Naive thymus-derived CD4-positive, alpha-beta T cell (primary cell): ENCODE data around the gene AUH. TPM values are rescaled to one million over a fixed set of nuclear protein-coding genes. Genes with fewer than 3 reads are reported as not detected.
A peak's percentile ranks its signal among the peaks of the same experiment; 100 is the strongest.

ENCODE experiments used
- ATAC-seq: fragments of 150-1000 bp; cut with Tn5 transposase; 2 replicates; pipeline ENCODE4 v1.10.0; 2021; ENCODE audit warnings: mild to moderate bottlenecking, moderate library complexity
- CTCF ChIA-PET: fragments of 350-600 bp; sonication (Branson Sonifier 250); formaldehyde crosslinking; loops from one replicate; lab custom pipeline; 2021; ENCODE audit warnings: antibody characterized with exemption; lab: Charles Lee
- POLR2A ChIA-PET: fragments of 350-600 bp; sonication (Branson Sonifier 250); formaldehyde crosslinking; loops from one replicate; lab custom pipeline; 2021; ENCODE audit warnings: antibody characterized with exemption, inconsistent platforms; lab: Charles Lee
- DNase-seq, 9 donors: peaks; one replicate each; pipeline versions ENCODE4 v3.0.0 to v3.0.0-alpha.2; 2020 to 2022; ENCODE audit warnings: mixed read lengths in 1 of 9
- H3K27ac ChIP-seq: one replicate; pipeline ENCODE4 v1.7.0; 2013; ENCODE audit warnings: mild to moderate bottlenecking, low read depth, low read length, moderate library complexity
- H3K27me3 ChIP-seq, 2 donors: one replicate each; pipeline ENCODE4 v1.7.0; 2013; ENCODE audit warnings: low read length in 2 of 2, mild to moderate bottlenecking in 2 of 2, moderate library complexity in 2 of 2; ENCODE audit not compliant: control insufficient read depth in 2 of 2, insufficient read depth in 2 of 2
- H3K36me3 ChIP-seq, 3 experiments: 1 replicate in 2 of 3; 2 replicates in 1 of 3; pipeline ENCODE4 v1.7.0; 2013; ENCODE audit warnings: low read length in 3 of 3, mild to moderate bottlenecking in 3 of 3, moderate library complexity in 1 of 3; ENCODE audit not compliant: insufficient read depth in 3 of 3, control insufficient read depth in 2 of 3
- H3K4me1 ChIP-seq, 2 donors: one replicate each; pipeline ENCODE4 v1.7.0; 2013; ENCODE audit warnings: low read length in 2 of 2, mild to moderate bottlenecking in 2 of 2, moderate library complexity in 1 of 2; ENCODE audit not compliant: control insufficient read depth in 2 of 2, insufficient read depth in 2 of 2
- H3K4me3 ChIP-seq: 2 replicates; pipeline ENCODE4 v1.7.0; 2013; ENCODE audit warnings: mild to moderate bottlenecking, low read length
- H3K9me3 ChIP-seq, 3 experiments: 1 replicate in 2 of 3; 2 replicates in 1 of 3; pipeline ENCODE4 v1.7.0; 2013; ENCODE audit warnings: low read length in 3 of 3; ENCODE audit not compliant: control insufficient read depth in 2 of 3
- H3K27ac Mint-ChIP-seq, 9 donors: one replicate each; pipeline ENCODE4 v1.8.0; 2020 to 2022; ENCODE audit warnings: mixed read lengths in 9 of 9, mild to moderate bottlenecking in 8 of 9, moderate library complexity in 5 of 9, inconsistent platforms in 2 of 9
- H3K27me3 Mint-ChIP-seq, 5 donors: one replicate each; pipeline ENCODE4 v1.8.0; 2021 to 2022; ENCODE audit warnings: mixed read lengths in 5 of 5, mild to moderate bottlenecking in 1 of 5
- H3K36me3 Mint-ChIP-seq, 5 donors: one replicate each; pipeline ENCODE4 v1.8.0; 2020 to 2022; ENCODE audit warnings: mixed read lengths in 5 of 5, mild to moderate bottlenecking in 3 of 5, inconsistent platforms in 1 of 5
- H3K4me1 Mint-ChIP-seq, 7 donors: one replicate each; pipeline ENCODE4 v1.8.0; 2020 to 2022; ENCODE audit warnings: mixed read lengths in 7 of 7, mild to moderate bottlenecking in 3 of 7, inconsistent platforms in 1 of 7
- H3K4me3 Mint-ChIP-seq, 10 donors: one replicate each; pipeline ENCODE4 v1.8.0; 2020 to 2022; ENCODE audit warnings: mild to moderate bottlenecking in 10 of 10, mixed read lengths in 10 of 10, moderate library complexity in 6 of 10, inconsistent platforms in 2 of 10
- H3K9me3 Mint-ChIP-seq, 11 donors: one replicate each; pipeline ENCODE4 v1.8.0; 2020 to 2022; ENCODE audit warnings: mixed read lengths in 11 of 11, mild to moderate bottlenecking in 4 of 11, inconsistent platforms in 1 of 11, moderate library complexity in 1 of 11
- intact Hi-C, 2 donors: fragments of 100-400 bp; cut with micrococcal nuclease; formaldehyde crosslinking; loops; one replicate each; pipeline ENCODE4 v1.15.1; 2023
- polyA plus RNA-seq, 2 donors: library from polyadenylated mRNA; unstranded; fragments of 300-500 nt; fragmentation: Illumina TruSeq; gene quantifications; one replicate each; pipeline ENCODE4 v1.2.3, GENCODE V29; 2021
- total RNA-seq, 6 experiments: library from RNA in 5 of 6; stranded (reverse) in 5 of 6; gene quantifications; 1 replicate in 5 of 6; 2 replicates in 1 of 6; pipeline ENCODE4 v1.2.3 and lab custom pipeline; 2021 to 2026

Gene AUH
- total and polyA plus RNA-seq, 7 experiments from 2014 or later, result 11.6 to 30.1 (median 17.8) TPM

DNA sequence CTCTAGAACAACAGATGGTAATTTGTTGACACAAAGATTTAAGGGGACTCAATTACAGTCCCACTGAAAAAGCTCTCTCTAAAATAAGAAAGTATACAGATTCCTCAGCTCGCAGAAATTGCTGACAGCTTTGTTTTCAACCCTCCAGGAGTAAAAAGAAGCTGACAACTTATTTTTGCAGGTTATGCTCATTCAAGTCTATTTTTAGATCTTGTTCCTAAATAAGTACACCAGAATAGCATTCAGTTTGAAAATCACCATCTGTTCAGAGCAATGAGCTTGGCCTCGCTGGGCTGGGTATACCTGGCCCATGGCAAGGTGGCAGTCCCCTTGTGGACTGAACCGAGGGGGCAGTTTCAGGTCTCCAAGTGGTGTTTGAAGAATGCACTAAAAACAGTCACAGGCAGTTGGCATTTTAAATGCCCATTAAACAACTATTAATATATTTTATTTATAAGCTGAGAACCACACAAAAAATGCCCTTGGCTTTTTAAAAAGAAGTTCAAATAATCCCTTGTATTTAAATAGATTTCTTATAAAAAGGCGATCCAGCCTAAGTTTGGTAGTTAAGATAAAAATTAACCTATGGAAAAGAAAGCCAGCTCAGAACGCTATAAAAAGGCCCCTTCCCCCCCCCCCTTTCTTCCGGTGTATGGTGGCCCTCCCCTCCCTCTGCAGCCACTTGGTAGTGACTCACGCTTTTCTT is 169.2 kb downstream of the AUH start:
- ChIA-PET CTCF (interaction anchor here (0.7 to 1.1 kb wide), 2 partner anchors 11 to 58 kb away, joined by 4 to 6 read pairs; no protein-coding TSS in a partner anchor), POLR2A (no interaction called here)
- Histone ChIP-seq H3K27ac (no peak overlapping the region), H3K36me3 (no peaks in the 10 kb centered on the region), H3K4me1 (peaks cover 20% of the 10 kb centered on the region in 2 donors), H3K9me3 (peaks cover 0 to 3% (median 0%) of the 10 kb centered on the region in 3 experiments), H3K4me3 (peak overlapping the region; percentile 75), H3K27me3 (no peaks in the 10 kb centered on the region)
- H3K4me3 Mint-ChIP-seq, result peak overlapping the region; percentile 77 to 94 (median 90)
- no peaks in the 10 kb centered on the region for H3K27me3 Mint-ChIP-seq
- H3K9me3 Mint-ChIP-seq, result peaks cover 0 to 14% (median 0%) of the 10 kb centered on the region in 11 donors
- peak overlapping the region in 7 of 9 donors; percentile 30 to 99 (median 81) for H3K27ac Mint-ChIP-seq
- H3K4me1 Mint-ChIP-seq, result peaks cover 6 to 69% (median 34%) of the 10 kb centered on the region in 7 donors
- DNase-seq (no peak), ATAC-seq (no peak)
- intact Hi-C loops, result loop anchor here (1.0 to 10.0 kb wide), 11 partner anchors 16 to 278 kb away; partner anchors contain the start of genes AUH (in 1 of the 2) and NFIL3 (in 1 of the 2)
- peaks cover 0 to 24% (median 0%) of the 10 kb centered on the region in 5 donors for H3K36me3 Mint-ChIP-seq

DNA sequence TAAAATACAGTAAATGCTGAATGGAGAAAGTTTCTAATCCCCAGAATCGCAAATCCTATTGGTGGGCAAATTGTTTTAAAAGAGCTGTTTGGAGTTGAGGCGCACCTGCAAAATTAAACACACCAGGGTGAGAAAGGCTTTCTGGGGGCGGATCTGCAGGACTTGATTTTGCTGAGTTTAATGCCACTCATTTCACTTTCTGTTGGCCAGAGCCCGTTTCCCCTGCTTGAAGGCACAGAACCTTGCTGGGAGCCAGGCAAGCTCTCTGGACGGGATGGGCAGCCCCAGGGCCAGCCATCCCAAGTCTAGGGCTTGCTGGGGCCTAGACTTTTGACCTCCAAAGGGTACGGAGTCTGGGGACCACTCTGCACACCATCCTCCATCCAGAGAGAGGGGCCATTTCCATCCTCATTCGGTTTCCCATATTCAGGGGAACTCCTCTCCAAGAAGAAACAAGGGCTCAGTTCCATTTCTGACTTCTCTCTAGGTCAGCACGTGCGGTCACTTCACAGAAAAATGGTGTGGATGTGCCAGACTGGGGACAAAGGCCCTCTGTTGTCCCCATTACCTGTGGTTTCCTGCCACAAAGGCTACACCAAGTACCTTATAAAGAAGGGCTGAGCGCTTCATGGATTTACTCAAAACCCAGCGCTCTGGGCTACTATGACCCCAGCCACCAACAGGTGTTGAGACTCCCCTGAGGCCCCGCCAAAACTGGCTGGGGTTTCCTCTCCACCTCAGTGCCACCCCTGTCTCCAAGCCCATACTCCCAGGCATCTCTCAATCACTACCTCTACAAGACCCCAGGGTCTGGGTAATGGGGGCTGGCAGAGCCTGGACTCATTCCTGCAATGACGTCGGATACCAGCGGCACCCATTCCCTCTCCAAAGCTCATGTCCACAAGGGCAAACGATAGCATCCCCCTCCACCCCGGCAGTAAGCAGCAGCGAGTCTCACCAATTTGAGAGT is 170.0 kb downstream of the AUH start:
- H3K4me1 Mint-ChIP-seq, result peaks cover 6 to 73% (median 35%) of the 10 kb centered on the region in 7 donors
- POLR2A ChIA-PET, result interaction anchor here (0.9 kb wide), 1 partner anchor 13 kb away, joined by 3 read pairs; no protein-coding TSS in a partner anchor

DNA sequence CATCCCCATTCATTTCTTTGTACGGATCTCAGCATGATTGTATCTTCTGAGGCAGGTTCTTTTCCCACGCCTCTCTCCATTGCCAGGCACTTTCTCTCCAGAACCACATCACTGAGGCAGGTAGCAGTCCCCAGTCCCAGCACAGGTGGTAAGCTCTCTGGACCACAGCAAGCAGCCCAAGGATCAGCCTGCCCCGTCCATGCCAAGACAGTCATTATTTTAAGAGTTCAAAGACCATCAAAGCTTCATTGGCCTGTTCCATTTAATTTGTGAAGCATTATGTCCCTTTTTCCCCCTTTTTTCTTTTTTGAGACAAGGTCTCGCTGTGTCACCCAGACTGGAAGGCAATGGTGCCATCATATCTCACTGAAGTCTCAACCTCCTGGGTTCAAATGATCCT is 171.7 kb downstream of the AUH start:
- ATAC-seq (no peak), DNase-seq (no peak)
- intact Hi-C loops, result loop anchor here (10.0 kb wide), 2 partner anchors 45 to 275 kb away; no protein-coding TSS in a partner anchor
- POLR2A ChIA-PET, result no interaction called here
- Histone ChIP-seq H3K9me3 (peaks cover 0 to 3% (median 0%) of the 10 kb centered on the region in 3 experiments), H3K27ac (no peak overlapping the region), H3K4me1 (peaks cover 18 to 22% of the 10 kb centered on the region in 2 donors), H3K36me3 (no peaks in the 10 kb centered on the region), H3K4me3 (no peak overlapping the region), H3K27me3 (no peaks in the 10 kb centered on the region)
- H3K4me3 Mint-ChIP-seq, result no peak overlapping the region
- CTCF ChIA-PET, result interaction anchor here (0.5 kb wide), 1 partner anchor 14 kb away, joined by 3 read pairs; no protein-coding TSS in a partner anchor
- H3K4me1 Mint-ChIP-seq, result peaks cover 6 to 71% (median 31%) of the 10 kb centered on the region in 7 donors
- no peaks in the 10 kb centered on the region for H3K27me3 Mint-ChIP-seq
- H3K27ac Mint-ChIP-seq, result peak overlapping the region in 1 of 9 donors; percentile 30
- peaks cover 0 to 20% (median 0%) of the 10 kb centered on the region in 5 donors for H3K36me3 Mint-ChIP-seq
- H3K9me3 Mint-ChIP-seq, result peaks cover 0 to 14% (median 0%) of the 10 kb centered on the region in 11 donors

More for the DNA sequence above, 170.0 kb downstream of the AUH start:
- Histone ChIP-seq H3K36me3 (no peaks in the 10 kb centered on the region), H3K4me3 (no peak overlapping the region), H3K9me3 (peaks cover 0 to 3% (median 0%) of the 10 kb centered on the region in 3 experiments), H3K27me3 (no peaks in the 10 kb centered on the region), H3K27ac (no peak overlapping the region), H3K4me1 (peaks cover 20 to 24% of the 10 kb centered on the region in 2 donors)
- DNase-seq (no peak), ATAC-seq (no peak)
- Mint-ChIP-seq H3K4me3 (peak overlapping the region in 7 of 10 donors; percentile 3 to 94 (median 45)), H3K36me3 (peaks cover 0 to 23% (median 0%) of the 10 kb centered on the region in 5 donors), H3K27me3 (no peaks in the 10 kb centered on the region), H3K9me3 (peaks cover 0 to 14% (median 0%) of the 10 kb centered on the region in 11 donors), H3K27ac (peak overlapping the region in 3 of 9 donors; percentile 38 to 90 (median 38))
- intact Hi-C loops, result loop anchor here (2.0 to 10.0 kb wide), 3 partner anchors 17 to 277 kb away; no protein-coding TSS in a partner anchor
- CTCF ChIA-PET, result interaction anchor here (0.7 to 1.1 kb wide), 3 partner anchors 10 to 256 kb away, joined by 4 to 6 read pairs (median 4); no protein-coding TSS in a partner anchor

DNA sequence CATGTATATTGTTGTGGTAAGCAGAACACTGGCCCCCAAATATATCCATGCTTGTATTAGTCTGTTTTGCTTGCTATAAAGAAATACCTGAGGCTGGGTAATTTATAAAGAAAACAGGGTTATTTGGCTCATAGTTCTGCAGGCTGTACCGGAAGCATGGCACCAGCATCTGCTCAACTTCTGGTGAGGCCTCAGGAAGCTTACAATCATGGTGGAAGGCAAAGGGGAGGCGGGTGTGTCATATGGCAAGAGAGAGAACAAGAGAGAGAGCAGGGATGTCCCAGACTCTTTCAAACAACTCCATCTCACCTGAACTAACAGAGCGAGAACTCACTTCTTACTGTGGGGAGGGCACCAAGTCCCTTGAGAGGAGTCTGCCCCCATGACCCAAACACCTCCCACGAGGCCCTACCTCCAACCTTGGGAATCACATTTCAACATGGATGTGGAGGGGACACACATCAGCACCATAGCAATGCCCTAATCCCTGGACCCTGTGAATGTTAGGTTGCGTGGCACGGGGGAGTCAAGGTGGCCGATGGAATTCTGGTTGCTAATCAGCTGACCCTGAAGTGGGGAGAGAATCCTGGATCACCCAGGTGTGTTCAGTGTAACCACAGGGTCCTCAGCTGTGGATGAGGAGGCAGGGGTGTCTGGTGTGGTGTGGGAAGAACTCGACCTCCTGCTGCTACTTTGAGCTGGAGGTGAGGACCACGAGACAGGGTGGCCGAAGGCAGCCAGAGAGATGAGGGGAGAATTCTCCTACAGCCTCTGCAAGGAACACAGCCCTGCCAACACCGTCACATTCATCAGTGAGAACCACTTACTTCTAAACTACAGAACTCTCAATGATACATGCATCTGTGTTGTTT is 172.8 kb downstream of the AUH start:
- CTCF ChIA-PET, result interaction anchor here (0.9 kb wide), 1 partner anchor 16 kb away, joined by 6 read pairs; no protein-coding TSS in a partner anchor
- Mint-ChIP-seq H3K27me3 (no peaks in the 10 kb centered on the region), H3K36me3 (peaks cover 0 to 20% (median 0%) of the 10 kb centered on the region in 5 donors), H3K4me1 (peaks cover 0 to 60% (median 20%) of the 10 kb centered on the region in 7 donors), H3K27ac (peak overlapping the region in 2 of 9 donors; percentile 7 to 62), H3K4me3 (peak overlapping the region in 1 of 10 donors; percentile 48), H3K9me3 (peaks cover 0 to 14% (median 0%) of the 10 kb centered on the region in 11 donors)
- no peak for ATAC-seq
- Histone ChIP-seq H3K4me1 (peaks cover 7 to 11% of the 10 kb centered on the region in 2 donors), H3K27ac (no peak overlapping the region), H3K36me3 (no peaks in the 10 kb centered on the region), H3K27me3 (no peaks in the 10 kb centered on the region), H3K9me3 (peaks cover 0 to 3% (median 0%) of the 10 kb centered on the region in 3 experiments), H3K4me3 (no peak overlapping the region)
- intact Hi-C loops, result no loop called here
- DNase-seq, result no peak
- POLR2A ChIA-PET, result interaction anchor here (0.7 kb wide), 1 partner anchor 288 kb away, joined by 3 read pairs; no protein-coding TSS in a partner anchor

DNA sequence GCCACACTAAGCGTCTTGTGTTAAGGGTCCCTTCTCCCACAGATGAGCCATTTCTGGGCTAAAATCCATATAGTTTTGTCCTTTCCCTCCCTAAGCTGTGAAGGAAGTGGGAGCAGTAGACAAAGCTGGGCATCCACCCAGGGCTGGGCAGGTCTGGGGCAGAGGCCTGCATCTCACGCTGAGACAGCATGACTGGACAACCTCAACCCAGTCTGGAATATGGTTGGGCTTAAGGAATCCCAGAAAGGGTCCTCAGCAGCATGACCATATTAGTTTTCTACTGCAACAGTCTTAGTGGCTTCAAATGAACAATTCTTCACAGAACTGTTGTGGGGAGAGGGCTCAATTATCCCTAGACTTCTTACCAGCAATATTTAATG is 173.8 kb downstream of the AUH start:
- H3K4me3 Mint-ChIP-seq, result no peak overlapping the region
- Histone ChIP-seq H3K36me3 (no peaks in the 10 kb centered on the region), H3K9me3 (peaks cover 0 to 3% (median 0%) of the 10 kb centered on the region in 3 experiments), H3K4me3 (no peak overlapping the region), H3K4me1 (peaks cover 4 to 11% of the 10 kb centered on the region in 2 donors), H3K27ac (no peak overlapping the region), H3K27me3 (no peaks in the 10 kb centered on the region)
- POLR2A ChIA-PET, result interaction anchor here (0.7 to 1.0 kb wide), 2 partner anchors 11 to 289 kb away, joined by 3 read pairs; no protein-coding TSS in a partner anchor
- H3K9me3 Mint-ChIP-seq, result peaks cover 0 to 14% (median 0%) of the 10 kb centered on the region in 11 donors
- H3K36me3 Mint-ChIP-seq, result peaks cover 0 to 24% (median 0%) of the 10 kb centered on the region in 5 donors
- peaks cover 0 to 52% (median 11%) of the 10 kb centered on the region in 7 donors for H3K4me1 Mint-ChIP-seq
- H3K27me3 Mint-ChIP-seq, result no peaks in the 10 kb centered on the region
- CTCF ChIA-PET, result interaction anchor here (0.5 to 0.9 kb wide), 2 partner anchors 17 to 269 kb away, joined by 4 to 6 read pairs; no protein-coding TSS in a partner anchor
- no peak for ATAC-seq
- peak overlapping the region in 1 of 9 donors; percentile 7 for H3K27ac Mint-ChIP-seq
- intact Hi-C loops, result no loop called here
- DNase-seq, result no peak
